ENCODE data around the gene ANKRD53. TPM values are rescaled to one million over a fixed set of nuclear protein-coding genes. Genes with fewer than 3 reads are reported as not detected.
A peak's percentile ranks its signal among the peaks of the same experiment; 100 is the strongest.
"Not testable (repeated sequence)": the region's sequence is repeated elsewhere in the genome, so short reads cannot be mapped to it uniquely, and the experiment has no call there.

The ANKRD53 gene
- polyA plus RNA-seq, 2 donors = 0.35 to 1.0 TPM

DNA sequence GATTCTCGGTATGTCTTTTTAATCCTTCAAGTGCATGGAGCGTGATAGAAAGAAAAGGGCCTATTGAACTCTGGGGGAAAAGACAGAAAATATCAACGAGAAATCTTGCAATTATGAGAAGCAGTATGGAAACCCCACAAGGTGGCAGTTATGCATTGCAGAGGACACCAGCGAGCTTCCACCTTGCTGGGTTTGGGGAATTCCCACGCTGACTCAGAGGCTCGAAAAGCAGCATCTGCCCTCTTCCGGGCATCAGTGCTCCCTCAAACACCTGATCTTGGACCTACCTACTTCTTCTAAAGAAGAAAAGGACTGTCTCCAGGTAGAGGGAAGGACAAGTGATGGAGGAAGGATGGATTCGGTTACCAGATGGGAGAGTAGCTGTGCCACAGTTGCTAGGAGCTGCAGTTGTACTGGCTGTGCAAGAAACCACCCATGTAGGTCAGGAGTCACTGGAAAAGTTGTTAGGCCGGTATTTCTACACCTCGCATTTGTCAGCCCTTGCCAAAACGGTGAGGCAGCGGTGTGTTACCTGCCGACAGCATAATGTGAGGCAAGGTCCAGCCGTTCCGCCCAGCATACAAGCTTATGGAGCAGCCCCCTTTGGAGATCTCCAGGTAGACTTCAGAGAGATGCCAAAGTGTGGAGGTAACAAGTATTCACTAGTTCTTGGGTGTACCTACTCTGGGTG is 45.3 kb downstream of the ANKRD53 start:
- Histone ChIP-seq H3K27ac (ENCODE audit: low read depth in 2 of 2, low read length in 1 of 2) (peak overlapping the region; percentile 34 to 60), H3K4me3 (ENCODE audit: low read depth in 1 of 2, low read length in 2 of 2) (peak overlapping the region in 1 of 2 donors; percentile 11)
- not testable (repeated sequence) for H3K9me3 ChIP-seq (ENCODE audit: control insufficient read depth in 2 of 2, insufficient read depth in 1 of 2, low read depth in 1 of 2, low read length in 1 of 2); H3K27me3 ChIP-seq (ENCODE audit: control insufficient read depth in 1 of 2, insufficient read depth in 2 of 2, low read length in 2 of 2); H3K4me1 ChIP-seq (ENCODE audit: control insufficient read depth in 2 of 2, insufficient read depth in 2 of 2, low read length in 1 of 2); H3K36me3 ChIP-seq (ENCODE audit: control insufficient read depth in 2 of 2, insufficient read depth in 2 of 2, low read length in 1 of 2)
- 33 to 37% methylated on average over 15 of the region's 15 CpGs for WGBS, 2 donors

Other genes starting within 250 kb of the ANKRD53 start
- gene ADD2, start 210.4 kb upstream of the ANKRD53 start, polyA plus RNA-seq = under 1 TPM; 0.09 to 0.12 TPM
- gene FIGLA, start 188.0 kb upstream of the ANKRD53 start, polyA plus RNA-seq = under 1 TPM in 1 of 2 donors, not detected in 1; 0.07 TPM
- under 1 TPM; 0.14 to 0.51 TPM for gene CLEC4F, start 158.0 kb upstream of the ANKRD53 start, polyA plus RNA-seq
- gene CD207, start 142.8 kb upstream of the ANKRD53 start, polyA plus RNA-seq = 10 to 100 TPM in 1 of 2 donors, under 1 TPM in 1; 0.94 to 10.2 TPM
- under 1 TPM; 0.51 to 0.79 TPM for gene VAX2, start 78.1 kb upstream of the ANKRD53 start, polyA plus RNA-seq
- under 1 TPM; 0.13 to 0.88 TPM for gene ATP6V1B1, start 42.7 kb upstream of the ANKRD53 start, polyA plus RNA-seq
- gene TEX261, start 16.2 kb downstream of the ANKRD53 start, polyA plus RNA-seq = 10 to 100 TPM; 17.5 to 23.9 TPM
- 100 to 1,000 TPM; 356 to 374 TPM for gene NAGK, start 90.0 kb downstream of the ANKRD53 start, polyA plus RNA-seq
- 10 to 100 TPM; 37.0 to 41.2 TPM for gene MCEE, start 151.6 kb downstream of the ANKRD53 start, polyA plus RNA-seq
- 10 to 100 TPM; 29.3 to 40.5 TPM for gene MPHOSPH10, start 152.0 kb downstream of the ANKRD53 start, polyA plus RNA-seq
- gene PAIP2B, start 248.5 kb downstream of the ANKRD53 start, polyA plus RNA-seq = 1 to 10 TPM; 4.7 to 5.0 TPM